ENCODE data around the gene NUP93.
"Not testable (repeated sequence)": the region's sequence is repeated elsewhere in the genome, so short reads cannot be mapped to it uniquely, and the experiment has no call there.

Gene NUP93

DNA sequence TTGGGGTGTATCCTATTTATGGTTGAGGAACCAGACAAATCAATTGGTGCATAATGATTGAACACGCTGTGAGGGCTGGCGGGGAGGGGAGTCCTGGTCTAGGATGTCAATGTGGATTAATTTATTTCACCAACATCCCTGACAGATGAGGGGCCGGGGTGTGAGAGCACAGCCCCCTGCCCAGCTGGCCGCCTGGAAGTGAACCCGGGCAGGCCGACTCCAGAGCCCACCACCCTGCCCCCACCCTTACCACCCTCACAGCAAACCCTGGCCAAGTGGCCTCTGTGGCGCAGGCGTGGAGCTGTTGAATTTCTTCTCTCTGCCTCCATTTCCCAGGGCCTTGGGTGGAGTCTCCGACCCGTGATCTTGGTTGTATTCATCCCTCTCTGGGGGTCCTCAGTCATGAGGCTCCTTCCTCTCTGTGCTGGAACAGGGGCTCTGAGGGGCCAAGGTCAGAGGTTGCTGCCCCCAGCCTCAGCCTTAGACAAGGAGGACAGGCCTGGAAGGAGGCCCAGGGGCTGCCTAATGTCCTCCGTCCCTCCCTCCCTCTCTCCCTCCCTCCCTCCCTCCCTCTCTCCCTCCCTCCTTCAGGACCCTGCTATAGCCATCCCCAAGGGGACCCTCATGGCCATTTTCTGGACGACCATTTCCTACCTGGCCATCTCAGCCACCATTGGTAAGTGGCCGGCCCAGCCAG, 147.7 kb downstream of the NUP93 start:
- no peak for DNase-seq

DNA sequence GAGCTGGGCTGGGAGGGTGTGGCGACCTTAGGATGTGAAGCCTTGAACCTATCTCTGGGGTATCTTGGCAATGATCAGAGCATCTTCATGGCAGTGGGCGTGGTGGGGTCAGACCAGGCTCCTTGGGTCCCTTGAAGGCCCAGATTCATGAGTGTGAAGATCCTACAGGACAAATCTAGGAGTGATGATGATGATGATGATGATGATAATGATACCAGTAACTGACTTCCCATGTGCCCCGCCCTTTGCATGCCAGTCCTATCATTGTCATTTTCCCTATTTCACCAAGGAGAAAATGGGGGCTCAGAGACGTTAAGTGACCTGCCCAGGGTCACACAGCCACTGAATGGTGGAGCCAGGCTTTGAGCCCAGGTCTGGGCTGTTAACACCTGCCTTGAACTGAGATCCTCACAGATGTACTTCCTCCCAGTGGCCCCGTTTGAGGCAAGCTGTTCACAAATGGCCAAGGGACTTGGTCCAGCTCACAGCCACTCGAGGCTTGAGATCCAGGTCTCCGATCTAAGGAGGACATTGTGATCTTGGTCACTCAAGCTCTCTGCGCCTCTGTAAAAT, 148.4 kb downstream of the NUP93 start:
- no peak for DNase-seq

DNA sequence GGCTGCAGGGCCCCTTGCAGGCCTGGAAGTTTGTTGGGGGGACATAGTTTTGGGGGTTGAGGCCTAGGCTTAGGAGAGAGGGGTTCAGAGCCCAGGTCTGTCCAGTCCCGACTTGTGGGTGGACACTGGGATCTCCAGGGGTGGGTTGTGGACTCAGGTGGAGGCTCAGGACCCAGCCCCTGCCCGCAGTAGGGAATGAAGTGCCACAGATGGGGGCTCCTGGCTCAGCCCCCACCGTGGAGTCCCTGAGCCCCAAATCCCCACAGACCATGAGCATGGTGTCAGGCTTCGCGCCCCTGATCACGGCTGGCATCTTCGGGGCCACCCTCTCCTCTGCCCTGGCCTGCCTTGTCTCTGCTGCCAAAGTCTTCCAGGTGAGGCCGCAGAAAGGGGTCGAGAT, 149.3 kb downstream of the NUP93 start:
- DNase-seq = no peak

DNA sequence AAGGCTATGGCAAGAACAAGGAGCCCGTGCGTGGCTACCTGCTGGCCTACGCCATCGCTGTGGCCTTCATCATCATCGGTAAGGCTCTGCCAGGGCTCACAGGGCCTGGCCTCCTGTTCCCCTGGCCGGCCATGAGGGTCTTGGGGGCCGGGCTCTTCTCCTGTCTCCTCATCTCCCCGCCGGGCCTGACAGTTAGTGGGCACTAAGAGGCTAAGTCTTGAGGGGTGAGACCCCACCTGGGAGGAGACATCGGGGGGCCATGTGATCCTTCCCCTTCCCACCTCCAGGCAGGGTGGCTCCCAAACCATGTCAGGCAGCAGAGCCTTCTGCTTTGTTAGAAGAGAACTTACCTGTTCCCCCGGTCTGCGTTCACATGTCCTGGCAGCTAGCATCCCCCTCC, 150.2 kb downstream of the NUP93 start:
- no peak for DNase-seq

DNA sequence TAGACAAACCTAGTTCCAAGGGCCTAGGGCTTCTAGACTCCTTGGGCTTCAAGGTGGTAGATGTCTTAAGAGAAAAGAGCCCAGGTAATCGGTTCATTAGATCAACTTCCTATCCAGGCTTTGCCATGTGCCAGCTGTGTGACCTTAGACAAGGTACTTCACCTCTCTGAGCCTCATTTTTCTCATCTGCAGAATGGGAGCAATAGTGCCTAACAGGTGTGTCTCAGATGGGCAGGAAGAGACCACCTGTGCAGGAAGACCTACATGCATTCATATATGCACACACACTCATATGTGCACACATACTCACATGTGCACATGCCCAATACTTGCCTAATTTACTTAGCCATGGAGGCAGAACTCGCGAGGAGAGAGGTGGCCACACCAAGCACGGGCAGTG, 150.8 kb downstream of the NUP93 start:
- no peak for DNase-seq

DNA sequence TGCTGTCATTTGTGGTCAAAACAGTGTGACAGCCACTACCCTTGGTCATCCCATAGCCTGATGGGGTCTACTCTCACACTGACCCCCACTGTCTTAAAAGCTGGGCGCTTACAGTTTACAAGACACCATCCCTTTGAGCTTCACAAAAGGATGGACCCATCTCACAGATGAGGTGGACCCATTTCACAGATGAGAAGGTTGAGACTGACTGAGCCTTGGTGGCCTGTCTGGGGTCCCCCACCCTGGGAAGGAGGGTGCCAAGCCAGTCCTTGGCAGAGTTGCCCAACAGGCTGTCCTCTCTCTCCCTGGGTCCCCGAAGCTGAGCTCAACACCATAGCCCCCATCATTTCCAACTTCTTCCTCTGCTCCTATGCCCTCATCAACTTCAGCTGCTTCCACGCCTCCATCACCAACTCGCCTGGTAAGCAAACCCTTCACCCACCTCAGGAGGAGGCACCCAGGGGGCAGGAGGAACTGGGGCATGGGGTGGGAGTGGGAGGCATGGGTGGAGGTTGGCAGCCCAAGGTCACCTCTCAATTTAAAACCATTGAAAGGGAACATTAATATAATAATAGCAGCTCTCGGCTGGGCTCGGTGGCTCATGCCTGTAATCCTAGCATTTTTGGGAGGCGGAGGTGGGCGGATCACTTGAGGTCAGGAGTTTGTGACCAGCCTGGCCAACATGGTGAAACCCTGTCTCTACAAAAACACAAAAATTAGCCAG, 152.3 kb downstream of the NUP93 start:
- no peak for DNase-seq

DNA sequence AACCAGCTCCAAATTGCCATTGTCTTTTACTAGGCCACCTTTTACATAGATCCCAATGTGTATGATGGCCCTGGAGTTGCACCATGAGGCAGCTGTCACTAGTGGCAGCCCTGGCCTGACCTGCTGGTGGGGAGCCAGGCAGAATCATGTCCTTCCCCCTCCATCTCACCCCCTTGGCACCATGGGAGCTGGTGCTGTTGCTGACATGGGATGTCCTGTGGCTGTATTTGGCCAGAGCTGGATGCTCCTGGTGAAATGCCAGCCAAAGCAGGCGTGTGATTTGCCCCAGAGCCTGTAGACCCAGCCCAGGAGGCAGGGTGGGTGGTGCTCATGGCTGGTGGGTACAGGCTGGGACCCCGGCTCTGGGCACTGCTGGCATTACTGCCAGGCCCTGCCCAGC, 153.7 kb downstream of the NUP93 start:
- no peak for DNase-seq

DNA sequence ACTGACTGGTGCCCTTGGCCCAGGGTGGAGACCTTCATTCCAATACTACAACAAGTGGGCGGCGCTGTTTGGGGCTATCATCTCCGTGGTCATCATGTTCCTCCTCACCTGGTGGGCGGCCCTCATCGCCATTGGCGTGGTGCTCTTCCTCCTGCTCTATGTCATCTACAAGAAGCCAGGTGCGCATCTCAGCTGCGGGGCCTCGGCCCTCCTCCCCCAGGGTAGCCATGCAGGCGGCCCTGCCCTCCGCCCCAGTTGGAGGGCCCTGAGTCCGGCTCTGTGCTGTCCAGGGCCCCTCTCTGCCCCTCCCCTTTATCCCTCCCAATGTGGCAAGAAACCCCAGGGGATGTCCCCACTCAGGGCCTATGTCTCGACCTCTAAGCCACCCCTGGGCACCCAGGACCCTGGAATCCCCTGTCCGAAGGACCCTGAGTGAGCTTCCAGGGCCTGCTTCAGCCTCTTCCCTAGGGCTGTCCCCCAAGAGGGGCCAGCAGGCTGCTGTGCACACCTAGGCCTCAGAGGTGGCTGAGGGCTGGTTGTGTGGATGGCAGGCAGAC, 154.2 kb downstream of the NUP93 start:
- no peak for DNase-seq

DNA sequence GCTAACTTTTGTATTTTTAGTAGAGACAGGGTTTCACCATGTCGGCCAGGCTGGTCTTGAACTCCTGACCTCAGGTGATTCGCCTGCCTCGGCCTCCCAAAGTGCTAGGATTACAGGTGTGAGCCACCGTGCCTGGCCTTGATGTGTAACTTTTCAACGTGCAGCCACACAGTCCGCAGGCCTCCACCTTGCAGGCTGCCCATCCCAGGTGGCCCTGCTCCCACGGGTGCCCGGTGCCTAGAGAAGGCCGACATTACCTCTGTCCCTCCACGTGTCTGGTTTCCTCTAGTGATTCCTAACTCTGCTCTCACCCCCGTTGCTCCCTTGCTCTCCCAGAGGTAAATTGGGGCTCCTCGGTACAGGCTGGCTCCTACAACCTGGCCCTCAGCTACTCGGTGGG, 155.0 kb downstream of the NUP93 start:
- DNase-seq = not testable (repeated sequence)

DNA sequence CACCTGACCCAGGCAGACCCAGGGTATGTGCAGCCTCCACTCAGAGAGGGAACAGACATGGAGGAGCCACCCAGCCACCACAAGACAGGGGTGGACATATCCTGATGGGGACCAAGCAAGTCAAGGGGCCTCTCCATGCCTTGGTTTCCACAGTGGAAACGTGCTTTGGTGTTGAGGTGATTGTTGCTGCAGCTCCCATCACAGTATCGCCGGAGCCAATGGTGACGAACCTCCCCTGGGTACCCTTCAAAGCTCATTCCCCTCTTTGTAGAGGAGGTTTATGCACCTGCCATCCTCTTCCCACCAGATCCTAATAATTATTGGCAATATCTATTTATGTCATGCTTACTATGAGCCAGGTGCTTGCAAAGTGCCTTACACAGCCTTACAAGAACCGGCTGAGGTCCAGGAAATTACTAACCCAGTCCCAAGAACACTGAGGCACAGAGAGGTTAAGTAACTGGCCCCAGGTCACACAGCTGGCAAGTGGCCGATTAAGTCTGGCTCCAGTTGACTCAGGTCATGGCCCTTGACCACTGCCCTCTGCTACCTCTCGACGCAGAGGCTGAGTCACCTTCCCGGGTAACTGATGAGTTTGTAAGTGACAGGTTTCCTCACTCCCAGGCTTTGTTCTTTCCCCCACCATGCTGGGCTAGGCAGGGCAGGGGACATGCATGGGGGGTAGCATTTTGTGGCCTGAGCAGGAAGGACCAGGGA, 155.7 kb downstream of the NUP93 start:
- no peak for DNase-seq

DNA sequence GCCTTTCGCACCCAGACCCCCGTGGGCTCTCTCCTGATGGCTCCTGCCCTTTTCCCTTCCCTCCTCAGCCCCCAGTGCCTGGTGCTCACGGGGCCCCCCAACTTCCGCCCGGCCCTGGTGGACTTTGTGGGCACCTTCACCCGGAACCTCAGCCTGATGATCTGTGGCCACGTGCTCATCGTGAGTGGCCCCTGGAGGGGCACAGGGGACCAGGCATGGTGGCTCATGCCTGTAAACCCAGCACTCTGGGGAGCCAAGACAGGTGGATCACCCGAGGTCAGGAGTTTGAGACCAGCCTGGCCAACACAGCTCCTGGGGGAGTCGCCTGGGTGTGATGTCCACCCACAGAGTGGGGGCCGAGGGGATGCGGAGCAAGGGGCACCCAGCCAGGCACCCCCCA, 156.4 kb downstream of the NUP93 start:
- no peak for DNase-seq

DNA sequence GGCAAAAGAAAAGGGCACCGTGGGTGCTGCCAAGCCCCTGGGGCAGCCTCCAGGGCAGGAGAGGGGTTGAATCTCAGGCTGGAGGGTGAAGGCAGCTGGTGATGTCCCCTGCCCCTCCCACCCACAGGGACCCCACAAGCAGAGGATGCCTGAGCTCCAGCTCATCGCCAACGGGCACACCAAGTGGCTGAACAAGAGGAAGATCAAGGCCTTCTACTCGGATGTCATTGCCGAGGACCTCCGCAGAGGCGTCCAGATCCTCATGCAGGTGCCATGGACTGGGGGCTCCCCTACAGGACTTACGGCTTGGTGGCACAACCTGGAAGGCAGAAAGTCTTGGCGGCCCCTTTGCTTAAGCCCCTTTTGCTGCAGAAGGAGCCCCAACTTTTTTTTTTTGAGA, 156.9 kb downstream of the NUP93 start:
- DNase-seq = no peak

DNA sequence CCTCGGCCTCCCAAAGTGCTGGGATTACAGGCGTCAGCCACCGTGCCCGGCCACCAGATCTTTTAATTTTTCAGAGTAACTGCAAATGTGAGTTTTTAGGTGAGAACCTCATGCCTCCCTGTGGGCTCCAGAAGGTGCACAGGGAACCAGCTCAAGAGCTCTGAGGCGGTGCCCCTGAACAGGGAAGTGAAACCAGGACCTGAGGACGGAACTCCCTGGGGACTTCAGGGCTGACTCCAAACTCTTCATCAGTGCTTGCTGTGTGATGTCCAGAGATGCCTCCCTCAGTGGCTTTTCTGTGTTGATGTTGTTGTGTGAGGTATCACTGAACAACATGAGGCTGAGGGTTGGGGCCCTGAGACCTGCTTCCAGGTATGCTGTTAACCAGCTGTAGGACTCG, 158.9 kb downstream of the NUP93 start:
- DNase-seq = no peak

DNA sequence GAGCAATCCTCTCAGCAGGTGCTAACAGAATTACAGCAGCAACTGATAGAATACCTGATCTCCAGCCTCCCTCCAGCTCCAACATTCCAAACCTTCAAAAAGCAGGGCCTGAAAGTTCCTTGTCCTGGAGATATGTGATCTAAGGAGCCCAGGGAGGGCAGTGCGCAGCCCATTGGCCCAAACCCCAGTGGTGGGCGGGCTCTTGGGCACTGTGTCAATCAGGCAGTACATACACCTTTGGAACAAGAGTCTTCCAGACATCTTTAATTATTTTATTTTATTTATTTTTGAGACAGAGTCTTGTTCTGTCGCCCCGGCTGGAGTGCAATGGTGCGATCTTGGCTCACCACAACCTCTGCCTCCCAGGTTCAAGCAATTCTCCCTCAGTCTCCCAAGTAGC, 159.3 kb downstream of the NUP93 start:
- no peak for DNase-seq

DNA sequence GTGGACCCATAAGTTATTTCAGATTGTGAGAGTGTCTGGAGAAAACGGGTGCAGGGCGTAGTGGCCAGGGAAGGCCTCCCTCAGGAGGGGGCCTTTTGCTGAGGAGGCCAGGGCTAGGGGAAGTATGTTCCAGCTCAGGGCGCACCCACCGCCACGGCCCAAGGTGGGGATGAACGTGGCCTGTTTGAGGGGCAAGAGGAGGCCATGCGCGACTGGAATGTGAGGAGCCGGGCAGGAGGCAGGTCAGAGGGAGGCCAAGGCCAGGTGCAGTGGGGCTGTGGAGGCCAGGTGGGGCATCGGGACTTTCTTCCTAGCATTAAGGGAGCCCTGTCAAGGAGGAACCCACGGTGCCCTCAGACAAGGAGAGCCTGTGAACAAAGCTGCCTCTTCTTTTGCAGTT, 161.8 kb downstream of the NUP93 start:
- no peak for DNase-seq

DNA sequence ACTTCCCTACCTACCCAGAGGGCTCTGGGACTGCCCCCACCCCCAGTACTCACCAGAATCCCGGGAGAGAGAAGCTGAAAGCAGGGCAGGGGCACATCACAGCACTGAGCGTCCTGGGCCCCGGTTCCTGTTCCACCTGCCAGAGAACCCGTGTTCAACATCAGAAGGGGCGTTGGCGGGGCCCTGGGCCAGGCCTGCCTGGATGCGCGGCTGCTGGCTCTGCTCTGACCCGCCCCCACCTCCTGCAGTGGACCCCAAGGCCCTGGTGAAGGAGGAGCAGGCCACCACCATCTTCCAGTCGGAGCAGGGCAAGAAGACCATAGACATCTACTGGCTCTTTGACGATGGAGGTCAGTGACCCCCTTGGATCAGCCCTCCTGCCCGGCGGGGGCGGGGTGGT, 162.8 kb downstream of the NUP93 start:
- DNase-seq = no peak

DNA sequence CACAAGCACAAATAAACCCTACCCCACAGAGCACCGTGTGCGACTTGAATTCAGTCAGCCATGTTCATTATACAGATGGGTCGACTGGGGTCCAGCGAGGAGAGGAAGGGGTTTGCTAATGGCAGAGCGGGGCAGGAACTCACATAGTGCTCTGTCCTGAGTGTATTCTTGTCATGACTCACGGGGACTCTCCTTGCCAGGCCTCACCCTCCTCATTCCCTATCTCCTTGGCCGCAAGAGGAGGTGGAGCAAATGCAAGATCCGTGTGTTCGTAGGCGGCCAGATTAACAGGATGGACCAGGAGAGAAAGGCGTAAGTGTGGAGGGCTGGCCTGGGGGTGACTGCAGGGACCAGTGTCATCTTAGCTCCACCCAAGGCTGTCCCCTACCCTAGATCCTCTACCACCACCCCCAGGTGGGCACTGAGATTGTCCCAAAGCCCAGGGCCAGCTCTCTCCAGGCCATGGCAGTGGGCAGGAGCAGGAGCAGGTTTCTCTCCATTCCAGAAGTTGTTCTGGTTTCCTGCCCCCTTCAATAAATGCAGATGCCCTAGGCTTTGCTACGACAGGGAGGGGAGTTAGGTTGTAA, 164.5 kb downstream of the NUP93 start:
- no peak for DNase-seq

DNA sequence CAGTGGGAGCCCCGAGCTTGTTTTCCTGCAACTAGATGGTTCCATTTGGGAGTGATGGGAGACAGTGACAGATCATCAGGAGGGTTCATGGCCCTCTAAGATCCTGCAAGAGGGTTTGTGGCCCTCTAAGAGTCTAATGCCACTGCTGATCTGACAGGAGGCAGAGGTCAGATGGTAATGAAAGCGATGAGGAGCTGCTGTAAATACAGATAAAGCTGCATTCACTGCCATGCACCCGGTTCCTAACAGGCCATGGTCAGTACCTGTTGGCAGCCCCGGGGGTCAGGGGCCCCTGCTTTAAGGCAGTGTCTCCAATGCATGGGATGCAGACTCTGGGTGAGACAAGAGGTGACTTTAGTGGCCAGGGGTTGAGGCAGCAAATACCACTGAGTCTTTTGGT, 165.9 kb downstream of the NUP93 start:
- no peak for DNase-seq

DNA sequence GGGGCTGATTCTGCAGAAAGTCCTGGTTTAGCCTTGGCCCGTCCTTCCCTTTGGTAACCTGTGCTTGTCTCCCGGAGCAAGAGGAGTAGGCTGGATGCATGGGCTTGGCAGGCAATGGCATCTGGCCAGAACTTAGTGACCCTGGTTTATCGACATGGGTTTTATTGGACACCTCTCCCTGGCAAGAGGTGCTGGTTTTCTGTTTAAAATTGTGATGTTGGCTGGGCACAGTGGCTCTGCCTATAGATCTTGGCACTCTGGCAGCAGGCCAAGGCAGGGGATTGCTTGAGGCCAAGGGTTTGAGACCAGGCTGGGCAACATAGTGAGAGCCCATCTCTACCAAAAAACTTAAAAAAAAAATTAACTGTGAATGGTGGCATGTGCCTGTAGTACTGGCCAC, 166.3 kb downstream of the NUP93 start:
- no peak for DNase-seq

DNA sequence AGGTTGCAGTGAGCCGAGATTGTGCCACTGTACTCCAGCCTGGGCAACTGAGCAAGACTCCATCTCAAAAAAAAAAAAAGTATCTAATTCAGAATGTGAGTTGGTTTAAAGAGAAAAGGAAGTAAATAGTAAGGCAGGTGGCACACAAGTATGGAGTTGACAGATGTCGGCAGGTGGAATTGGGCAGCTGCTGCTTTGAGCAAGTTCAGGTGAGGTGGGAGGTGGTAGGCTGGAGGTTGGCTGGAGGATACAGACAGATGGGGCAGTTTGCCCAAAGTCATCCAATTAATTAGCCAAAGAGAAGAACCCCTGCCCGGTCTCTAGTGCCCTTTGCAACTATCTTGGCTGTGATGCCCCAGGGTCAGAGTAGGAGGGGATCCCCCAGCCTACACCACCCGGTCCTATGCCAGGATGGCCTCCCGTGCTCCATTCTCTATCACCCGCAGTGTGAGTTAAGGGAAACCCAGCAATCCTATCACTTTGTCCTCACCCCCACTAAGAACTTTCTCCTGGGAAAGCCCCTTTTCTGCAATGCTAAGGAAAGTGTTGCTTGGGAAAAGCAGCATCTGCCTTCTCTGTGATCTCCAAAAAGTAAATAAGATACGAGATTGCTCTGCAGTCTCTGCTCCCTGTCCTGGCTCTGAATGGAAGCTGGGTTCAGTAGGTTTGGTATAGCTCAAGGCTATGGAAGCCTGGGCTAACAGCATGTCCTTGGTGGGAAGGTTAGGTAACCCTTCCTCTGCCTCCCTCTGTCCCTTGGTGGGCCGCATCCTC, 167.3 kb downstream of the NUP93 start:
- DNase-seq = no peak

DNA sequence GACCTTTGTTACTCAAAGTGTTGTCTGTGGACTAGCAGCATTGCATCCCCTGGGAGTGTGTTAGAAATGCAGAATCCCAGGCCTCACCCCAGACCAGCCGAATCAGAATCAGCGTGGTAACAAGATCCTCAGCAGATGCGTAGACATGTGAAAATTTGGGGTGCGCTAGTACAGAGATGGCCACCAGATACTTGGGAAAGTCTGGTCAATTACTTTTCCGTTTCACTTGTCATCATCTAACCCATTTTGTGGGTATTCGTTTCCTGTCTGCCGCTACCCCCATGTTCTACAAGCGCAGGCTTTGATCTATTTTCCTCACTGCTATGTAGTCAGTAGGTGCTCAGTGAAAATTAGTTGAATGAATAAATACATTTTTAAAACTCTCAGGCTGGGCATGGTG, 168.9 kb downstream of the NUP93 start:
- DNase-seq = no peak
